Transverse colon (tissue), 4 donors: ENCODE data around the gene GABRB2.

Experiments used
- CTCF ChIP-seq, 5 experiments: fragments of 200-600 bp in 3 of 5; fragments of 450-650 bp in 2 of 5; sonication (generic) in 3 of 5; IDR thresholded peaks; 1 replicate in 2 of 5; 2 replicates in 3 of 5; pipeline ENCODE4 v1.5.1; 2016 to 2017; ENCODE audit warnings: antibody characterized with exemption in 5 of 5, inconsistent platforms in 3 of 5, mild to moderate bottlenecking in 2 of 5, moderate library complexity in 1 of 5
- POLR2A ChIP-seq: fragments of 450-650 bp; IDR thresholded peaks from one replicate; pipeline ENCODE4 v1.6.1; 2016; ENCODE audit warnings: antibody characterized with exemption, mild to moderate bottlenecking, moderate library complexity
- POLR2AphosphoS5 ChIP-seq, 3 donors: sonication (generic); formaldehyde crosslinking; IDR thresholded peaks; one replicate each; pipeline ENCODE4 v1.6.1; 2016; ENCODE audit warnings: antibody characterized with exemption in 3 of 3

GRCh38 chr5:161406880-161407279, 139.6 kb downstream of the GABRB2 start:
- TF ChIP-seq POLR2AphosphoS5 (IDR thresholded peaks at IDR 0.05) (no peak), POLR2A (no peak), CTCF (IDR thresholded peaks at IDR 0.05) (no peak)
